ENCODE measurements around the gene PARD6B.
"Not testable (repeated sequence)": the region's sequence is repeated elsewhere in the genome, so short reads cannot be mapped to it uniquely, and the experiment has no call there.

The PARD6B gene, protein sequence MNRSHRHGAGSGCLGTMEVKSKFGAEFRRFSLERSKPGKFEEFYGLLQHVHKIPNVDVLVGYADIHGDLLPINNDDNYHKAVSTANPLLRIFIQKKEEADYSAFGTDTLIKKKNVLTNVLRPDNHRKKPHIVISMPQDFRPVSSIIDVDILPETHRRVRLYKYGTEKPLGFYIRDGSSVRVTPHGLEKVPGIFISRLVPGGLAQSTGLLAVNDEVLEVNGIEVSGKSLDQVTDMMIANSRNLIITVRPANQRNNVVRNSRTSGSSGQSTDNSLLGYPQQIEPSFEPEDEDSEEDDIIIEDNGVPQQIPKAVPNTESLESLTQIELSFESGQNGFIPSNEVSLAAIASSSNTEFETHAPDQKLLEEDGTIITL

DNA sequence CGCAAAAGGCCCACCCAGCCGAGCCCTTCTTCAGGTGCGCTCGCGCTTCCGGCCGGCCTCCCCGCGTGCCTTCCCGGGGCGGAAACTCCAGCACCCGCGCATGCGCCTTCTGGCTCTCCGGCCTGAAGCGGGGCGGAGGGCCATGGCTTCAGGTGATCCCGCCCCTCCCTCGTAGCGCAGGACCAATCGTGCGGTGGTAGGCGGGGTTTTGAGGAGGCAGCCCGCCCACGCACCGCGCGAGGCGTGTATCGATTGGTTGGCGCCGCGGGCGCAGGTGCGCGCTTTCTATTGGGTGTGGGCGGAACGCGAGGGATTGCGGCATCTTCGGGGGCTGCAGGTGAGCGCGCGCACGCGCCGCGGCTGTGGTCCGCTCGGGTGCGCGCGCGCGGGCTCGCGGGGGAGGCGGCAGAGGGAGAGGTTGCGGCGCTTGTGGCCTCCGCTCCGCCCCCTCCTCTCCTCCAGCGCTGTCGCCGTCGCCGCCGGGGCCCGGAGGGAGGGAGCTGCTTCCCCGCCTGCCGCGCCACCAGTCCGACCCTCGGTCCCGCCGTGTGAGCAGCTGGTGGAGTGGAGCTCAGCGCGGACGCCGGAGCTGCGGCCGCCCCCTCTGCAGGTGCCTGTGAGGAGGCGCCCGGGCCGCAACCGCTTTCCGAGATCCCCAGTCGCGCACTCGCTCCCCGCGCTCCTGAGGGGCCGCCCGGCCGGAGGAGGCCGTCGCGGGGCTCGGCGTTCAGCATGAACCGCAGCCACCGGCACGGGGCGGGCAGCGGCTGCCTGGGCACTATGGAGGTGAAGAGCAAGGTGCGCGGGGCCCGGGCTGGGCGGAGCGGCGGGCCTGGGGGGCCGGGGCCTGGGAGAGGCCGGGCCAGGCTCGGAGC is at the start of gene PARD6B:
Gene PARD6B, plus strand, starts transcription at position 526 of the 875 bp plus-strand sequence. Its CDS starts 207 bp downstream, at position 733.
- peak; percentile 99 for DNase-seq

DNA sequence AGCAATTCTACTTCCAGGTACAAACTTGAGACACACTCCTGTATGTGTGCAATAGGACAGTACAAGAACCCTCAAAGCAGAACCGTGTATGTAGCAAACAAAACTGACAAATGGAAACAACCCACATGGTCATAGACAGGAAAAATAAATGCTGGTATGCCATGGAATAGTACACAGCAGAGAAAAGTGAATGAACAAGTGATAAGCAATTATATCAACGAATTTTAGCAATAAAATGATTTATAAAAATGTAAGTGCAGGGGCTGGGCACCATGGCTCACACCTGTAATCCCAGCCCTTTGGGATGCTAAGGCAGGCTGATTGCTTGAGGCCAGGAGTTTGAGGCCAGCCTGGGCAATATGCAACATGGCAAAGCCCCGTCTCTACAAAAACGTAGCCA is 49.3 kb upstream of the PARD6B start:
- DNase-seq, result no peak

DNA sequence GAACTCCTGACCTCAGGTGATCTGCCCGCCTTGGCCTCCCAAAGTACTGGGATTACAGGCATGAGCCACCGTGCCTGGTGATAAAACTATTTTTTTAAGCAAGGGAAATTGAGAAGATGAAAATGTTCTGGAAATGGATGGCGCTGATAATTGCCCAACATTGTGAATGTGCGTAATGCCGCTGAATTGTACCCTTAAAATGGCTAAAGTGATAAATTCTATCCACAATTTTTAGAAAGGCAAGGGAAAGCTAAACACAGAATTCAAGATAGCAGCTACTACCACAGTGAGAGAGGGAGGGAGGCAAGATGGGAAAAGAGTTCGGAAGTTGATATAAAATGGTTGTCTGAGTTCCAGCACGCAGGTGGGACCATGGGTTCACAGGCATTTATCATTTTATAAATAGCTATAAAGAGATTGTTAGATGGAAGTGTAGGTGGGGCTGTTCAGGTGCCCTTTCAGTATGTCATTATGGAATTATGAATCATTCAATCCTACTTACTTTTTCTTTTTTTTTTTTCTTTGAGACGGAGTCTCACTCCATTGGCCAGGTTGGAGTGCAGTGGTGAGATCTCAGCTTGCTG is 48.3 kb upstream of the PARD6B start:
- DNase-seq, result no peak

DNA sequence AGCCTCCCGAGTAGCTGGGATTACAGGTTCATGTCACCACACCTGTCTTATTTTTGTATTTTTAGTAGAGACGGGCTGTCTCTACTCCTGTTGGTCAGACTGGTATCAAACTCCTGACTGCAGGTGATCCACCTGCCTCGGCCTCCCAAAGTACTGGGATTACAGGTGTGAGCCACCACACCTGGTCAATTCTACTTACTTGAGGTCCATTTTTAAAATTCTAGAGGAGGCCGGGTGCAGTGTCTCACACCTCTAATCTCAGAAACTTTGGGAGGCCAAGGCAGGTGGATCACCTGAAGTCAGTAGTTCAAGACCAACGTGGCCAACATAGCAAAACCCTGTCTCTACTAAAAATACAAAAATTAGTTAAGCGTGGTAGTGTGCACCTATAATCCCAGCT is 47.8 kb upstream of the PARD6B start:
- DNase-seq, result no peak

DNA sequence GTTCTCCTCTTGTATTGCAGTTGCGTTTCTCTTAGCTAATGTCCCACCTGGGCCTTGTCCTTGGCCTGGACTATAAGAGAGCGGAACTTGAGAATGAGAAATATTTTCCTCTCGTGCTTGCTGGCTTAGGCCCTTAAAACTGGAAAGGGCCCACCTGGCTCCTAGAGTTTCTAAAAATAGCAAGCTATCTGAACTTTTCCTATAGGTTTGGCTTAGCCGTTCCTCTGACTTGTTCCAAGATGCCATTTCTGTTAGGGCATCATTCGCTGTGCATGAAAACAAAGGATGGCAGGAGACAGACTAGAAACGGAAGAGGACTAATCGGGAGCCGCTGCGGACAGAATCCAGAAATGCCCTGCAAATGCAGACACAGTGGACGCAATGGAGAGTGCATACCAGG is 44.6 kb upstream of the PARD6B start:
- DNase-seq, result no peak

DNA sequence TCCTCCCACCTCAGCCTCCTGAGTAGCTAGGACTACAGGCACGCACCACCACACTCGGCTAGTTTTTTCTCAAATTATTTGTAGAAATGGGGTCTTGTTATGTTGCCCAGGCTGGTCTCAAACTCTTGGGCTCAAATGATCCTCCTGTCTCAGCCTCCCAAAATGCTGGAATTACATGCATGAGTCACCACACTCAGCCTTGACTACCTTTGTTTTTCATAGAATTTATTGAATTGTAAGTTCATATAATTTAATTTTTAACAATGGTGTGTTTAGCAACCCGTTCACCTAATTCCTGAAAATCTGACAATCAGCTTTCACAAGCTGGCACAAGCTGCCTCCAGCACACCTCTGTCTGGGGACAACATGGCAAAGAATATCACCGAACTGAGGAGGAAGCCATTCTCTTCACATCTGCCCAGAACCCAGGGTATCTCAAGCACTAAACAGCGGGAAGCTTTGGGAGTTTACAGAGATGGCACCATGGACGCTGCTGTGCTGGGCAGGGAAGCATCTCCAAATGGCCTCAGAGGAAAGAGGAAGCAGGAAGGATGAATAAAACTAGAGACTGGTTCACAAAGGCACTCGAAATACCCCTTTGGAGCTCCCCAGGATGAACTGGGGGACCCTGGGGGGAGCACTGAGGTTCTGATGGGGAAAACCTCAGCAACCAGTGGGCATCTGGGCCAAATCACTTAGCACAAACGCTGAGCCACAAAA is 43.0 kb upstream of the PARD6B start:
- DNase-seq, result no peak

DNA sequence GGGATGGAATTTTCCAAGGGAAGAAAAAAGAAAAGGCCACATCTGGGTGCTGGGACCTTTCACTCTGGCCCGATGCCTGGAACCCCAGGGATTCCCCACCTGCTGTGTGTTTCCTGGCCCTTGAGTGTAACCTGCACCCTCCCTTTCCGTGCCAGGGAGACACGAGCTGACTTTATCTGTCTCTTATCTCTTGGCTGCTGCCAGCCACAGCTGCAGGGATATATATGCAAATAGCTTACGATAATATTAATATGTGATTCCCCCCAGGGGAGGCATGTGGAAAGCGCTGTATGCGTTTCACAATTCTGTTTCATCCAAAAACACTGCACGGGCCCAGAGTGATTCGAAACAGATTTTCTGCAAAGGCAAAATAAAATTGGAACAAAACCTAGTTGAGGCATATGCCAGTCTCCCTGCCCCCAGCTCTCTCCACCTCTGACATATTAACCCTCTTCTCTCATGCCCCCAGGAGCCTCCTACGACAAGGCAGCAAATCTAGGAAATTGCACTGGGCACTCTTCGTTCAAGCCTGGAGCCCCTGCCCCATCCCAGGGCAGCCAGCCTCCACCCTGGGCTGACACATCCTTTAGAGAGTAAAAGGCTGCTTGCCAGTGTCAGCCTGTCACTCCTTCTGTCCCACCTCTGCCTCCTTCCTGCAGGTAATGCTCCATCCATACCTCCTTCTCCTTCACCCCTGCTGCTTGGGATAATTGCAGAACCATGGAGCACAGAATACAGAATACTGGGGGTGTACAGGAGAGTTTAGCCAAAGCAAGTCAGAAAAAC is 41.3 kb upstream of the PARD6B start:
- DNase-seq, result peak; percentile 75

DNA sequence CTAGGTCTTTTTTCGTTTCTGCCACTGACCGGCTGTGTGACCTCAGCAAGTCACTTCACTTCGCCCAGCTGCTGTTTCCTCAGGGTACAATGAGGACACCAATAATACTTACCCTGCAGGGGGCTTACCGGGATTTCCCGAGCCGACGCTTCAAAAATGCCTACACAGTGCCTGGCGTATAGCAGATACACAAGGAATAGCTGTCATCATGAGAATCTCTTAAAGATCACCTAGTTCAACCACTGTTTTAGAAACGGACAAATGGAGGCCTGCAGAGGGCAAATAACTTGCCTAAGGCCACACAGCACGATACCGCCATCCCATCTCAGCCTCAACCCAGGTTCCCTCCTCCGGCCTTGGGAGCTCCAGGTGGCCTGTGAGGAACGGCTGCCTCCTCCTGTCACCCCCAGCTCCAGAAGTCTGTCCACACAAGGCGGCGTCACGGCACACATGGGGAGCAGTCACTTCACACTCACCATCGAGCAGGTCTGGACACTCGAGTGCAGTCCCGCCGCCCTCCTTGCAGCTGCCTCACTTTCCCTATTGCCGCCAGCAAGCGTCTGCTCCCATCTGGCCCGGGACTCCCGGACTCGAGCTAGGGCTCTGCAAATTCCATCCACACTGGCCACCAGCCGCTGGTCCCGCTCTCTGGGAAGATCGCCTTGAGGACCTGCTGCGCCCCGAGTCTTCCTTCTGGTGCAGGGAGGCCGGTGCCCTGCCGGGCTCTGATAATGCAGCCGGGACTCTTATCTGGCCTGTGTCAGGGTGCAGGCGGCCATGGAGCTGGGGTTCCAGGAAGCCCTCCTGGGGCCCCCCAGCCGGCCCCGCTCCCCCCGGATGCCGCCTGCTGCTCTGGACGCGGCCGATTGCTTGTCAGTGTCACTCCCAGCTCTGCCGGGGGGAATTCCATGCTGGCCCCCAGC is 40.5 kb upstream of the PARD6B start, which contains the start of gene RIPOR3:
Gene RIPOR3, minus strand, starts transcription at position 893 of the 923 bp plus-strand sequence. Its CDS starts 414 bp downstream, at position 479.
- peak; percentile 95 for DNase-seq

DNA sequence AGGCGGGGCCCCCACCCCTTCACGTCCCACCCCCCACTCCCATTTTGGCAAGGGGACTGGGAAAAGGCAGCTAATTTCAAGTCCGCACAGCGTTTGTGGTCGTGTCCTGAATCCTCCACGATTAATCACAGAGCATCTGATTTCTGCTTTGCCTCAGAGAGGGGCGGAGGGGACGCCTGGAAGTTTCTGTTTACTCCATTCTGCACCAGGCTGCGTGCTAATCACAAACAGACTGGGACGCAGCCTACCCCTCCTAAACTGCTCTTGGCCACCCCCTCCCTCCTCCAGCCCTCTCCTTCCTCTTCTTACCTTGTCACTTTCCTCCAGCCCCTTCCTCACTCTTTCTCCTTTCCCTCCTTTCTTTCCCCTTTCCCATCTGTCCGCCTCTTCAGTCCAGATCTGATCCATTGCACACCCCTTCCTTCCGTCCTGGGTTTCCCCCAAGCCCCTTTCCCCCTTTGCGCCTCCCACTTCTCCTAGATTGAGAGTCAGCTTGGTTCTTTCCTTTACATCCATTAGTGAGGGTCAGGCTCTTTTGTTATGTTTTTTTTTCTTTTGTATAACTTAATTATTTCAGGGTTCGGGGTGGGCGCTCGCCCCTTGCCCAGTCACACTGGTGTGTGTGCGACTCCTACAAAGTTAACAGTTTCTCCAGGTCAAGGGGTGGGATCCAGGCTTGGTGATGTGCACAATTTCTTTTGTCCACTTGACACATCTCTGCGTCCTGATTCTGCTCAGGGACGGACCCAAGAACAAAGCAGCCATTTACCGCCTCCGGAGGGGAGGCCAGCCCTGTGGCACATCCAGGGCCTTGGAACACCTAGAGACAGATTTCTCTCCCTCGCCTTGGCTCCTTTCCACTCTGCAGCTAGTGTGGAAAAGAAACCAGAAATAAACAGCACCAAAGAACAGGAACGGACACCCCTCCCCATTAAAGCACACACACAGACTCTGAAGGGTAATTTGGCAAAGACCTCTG is 39.5 kb upstream of the PARD6B start:
- DNase-seq, result peak; percentile 88

DNA sequence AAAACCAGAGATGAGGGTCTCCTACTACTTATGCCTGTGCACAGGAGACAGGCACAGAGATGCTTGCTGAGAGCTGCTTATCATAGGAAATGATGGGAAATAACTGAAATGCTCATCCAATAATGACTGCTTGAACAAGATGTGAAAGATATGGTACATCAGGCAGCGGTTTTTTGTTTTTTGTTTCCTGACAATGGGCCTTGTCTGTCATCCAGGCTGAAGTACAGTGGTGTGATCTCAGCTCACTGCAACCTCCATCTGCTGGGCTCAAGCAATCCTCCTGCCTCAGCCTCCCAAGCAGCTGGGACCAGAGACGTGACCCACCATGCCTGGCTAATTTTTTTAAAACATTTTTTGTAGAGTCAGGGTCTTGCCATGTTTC is 38.8 kb upstream of the PARD6B start:
- DNase-seq, result peak; percentile 52

DNA sequence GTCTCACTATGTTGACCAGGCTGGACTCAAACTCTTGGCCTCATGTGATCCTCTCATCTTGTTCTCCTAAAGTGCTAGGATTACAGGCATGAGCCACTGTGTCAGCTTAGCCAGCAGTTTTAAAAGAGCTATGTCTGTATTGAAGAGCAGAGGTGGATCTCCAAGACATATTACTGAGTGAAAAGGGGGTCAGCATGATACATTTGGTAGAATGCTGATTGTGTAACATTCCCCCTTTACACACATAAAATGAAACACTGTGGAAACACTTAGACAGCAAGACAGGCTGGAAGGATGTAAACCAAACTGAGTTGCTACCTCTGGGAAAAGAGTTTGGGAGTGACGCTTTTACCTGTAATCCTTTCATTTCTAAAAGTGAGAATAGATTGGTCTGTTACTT is 38.4 kb upstream of the PARD6B start:
- no peak for DNase-seq

DNA sequence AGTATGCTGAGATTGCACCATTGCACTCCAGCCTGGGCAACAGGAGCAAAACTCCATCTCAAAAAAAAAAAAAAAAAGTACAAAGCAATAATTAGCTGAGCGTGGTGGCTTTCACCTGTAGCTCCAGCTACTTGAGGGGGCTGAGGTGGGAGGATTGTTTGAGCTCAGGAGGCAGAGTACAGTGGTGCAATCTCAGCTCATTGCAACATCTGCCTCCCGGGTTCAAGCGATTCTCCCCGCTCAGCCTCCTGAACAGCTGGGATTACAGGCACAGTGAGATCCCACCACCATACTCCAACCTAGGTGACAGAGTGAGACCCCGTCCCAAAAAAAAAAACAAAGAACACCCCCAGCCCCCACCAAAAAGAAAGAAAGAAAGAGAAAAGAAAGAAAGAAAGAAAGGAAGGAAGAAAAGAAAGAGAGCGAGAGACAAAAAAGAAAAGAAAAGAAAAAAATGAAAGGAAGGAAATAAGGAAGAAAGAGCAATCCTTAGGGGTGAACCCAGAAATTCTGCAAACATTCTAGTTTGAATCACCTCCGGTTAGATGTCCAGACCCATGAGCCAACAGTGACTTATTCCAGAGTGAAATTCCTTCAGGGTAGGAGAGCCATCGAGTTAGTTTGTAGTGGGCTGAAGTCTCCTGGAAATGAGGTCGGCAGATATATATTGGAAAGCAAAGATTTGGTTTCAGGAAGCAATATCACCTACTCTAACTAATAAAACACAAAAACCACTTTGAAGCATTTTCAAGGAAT is 36.8 kb upstream of the PARD6B start:
- no peak for DNase-seq

DNA sequence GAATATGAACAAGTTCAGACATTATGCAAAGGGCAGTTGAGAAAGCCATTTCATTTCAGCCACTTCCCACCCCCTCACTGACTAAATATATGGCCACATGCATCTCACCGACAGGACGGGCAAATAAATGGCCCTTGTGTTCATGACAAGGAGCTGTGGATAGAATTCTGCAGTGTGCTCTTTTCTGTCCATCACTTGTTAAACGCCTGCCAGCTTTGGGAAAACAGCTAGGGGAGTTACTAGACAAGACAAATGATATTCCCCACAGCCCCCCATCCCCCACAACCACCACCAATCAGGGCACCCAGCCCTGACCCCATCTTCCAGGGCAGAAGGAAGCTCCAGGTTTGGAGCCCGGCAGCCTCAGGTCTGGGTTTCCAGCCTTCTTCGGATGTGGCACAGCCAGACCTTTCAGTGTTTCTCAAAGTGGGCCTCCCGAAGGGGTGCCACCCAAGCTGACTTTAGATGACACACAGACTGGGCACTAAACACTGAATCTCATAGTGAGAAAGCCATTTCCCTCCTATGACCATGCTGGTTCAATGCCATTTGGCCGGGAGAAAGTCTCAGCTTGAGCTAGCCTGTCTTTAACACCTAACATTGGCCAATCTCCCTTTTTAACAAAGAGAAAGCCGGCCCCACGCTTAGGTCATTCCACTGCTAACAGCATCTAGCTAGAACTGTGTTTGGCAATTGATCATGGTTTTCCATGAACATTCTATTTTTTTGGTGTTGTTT is 36.1 kb upstream of the PARD6B start:
- DNase-seq, result no peak

DNA sequence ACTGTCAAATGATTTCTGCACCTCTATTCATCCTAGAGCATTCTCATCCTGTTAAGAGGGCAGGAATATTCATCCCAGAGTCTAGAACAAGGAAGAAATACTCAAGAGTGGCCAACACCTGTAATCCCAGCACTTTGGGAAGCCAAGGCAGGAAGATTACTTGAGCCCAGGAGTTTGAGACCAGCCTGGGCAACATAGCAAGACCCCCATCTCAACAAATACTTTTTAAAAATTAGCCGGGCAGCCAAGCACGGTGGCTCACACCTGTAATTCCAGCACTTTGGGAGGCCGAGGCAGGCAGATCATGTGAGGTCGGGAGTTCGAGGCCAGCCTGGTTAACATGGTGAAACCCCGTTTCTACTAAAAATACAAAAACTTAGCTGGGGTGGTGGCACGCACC is 33.1 kb upstream of the PARD6B start:
- DNase-seq, result not testable (repeated sequence)

DNA sequence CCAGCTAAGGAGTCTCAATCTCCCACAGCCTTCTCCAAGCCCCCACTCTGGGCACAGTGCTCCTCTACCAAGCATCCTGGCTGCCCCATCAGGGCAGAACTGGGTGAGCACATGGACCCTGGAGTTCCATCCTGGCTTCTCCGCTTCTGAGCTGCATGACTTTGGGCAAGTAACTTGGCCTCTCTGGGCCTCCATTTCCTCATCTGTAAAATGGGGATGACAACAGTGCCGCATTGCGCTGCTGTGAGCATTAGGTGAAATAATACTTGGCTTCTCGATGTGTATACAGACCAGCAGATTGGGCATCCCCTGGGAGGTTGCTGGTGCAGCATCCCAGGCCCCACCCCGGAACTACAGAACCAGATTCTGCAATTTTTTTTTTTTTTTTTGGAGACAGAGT is 31.7 kb upstream of the PARD6B start:
- DNase-seq, result no peak

DNA sequence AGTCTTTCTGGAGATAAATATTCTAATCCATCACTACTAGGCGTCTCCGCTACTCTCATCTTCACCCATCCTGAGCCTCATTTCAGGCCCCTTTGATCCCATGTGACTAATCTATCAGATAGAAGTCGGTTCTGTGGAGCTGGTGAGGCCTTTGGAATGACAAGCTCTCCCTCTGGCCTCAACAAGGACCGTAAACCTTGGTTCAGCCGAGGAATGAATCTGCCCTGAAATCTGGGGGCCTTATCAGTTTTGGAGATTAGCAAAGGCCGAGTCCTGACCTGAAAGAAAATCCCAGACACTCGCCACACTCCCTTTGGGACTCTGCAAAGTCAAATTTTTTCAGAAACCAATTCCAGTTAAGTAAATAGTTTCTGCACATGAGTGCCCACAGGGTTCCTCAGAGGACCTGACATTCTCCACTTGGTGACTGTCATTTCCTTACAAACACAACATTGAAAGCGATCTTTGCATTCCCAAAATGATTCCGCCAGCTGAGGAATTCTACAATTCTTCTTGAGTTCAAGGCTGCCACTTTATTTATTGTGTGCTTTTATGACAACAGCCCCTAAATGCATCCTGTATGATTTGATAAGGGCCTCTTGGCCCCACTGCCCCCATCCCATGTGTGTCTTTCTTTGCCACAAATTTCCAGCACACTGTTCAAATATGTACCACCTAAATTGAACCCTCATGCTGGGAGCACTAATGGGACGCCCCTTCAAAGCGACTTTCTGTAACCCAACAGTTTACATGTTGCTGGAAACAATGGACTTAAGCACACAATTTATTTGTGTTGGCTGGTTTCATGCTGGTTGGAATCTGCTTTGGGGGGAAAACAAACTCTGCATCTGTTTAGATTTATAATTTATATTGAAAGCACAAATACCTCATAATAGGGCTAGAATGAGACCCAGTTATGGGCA is 30.1 kb upstream of the PARD6B start:
- no peak for DNase-seq
